ENCODE results near the gene ZNF680. TPM values are rescaled to one million over a fixed set of nuclear protein-coding genes. Genes with fewer than 3 reads are reported as not detected.

The ZNF680 gene
- total and polyA plus RNA-seq, 8 donors, result 2.6 to 8.4 (median 5.6) TPM

- no peaks in the 10 kb centered on the region for H3K4me1 ChIP-seq
- TF ChIP-seq CTCF (IDR thresholded peaks at IDR 0.05), result no peak
- H3K4me3 ChIP-seq, result no peak overlapping the region
- DNase-seq (no peak), FAIRE-seq (no peak), ATAC-seq (no peak)
- H3K36me3 ChIP-seq, result peaks cover 3 to 25% (median 6%) of the 10 kb centered on the region in 3 donors
- WGBS, 2 donors, result 98 to 99% methylated on average over 3 of the region's 3 CpGs
- H3K27me3 ChIP-seq, result no peaks in the 10 kb centered on the region
- no peak overlapping the region for H3K27ac ChIP-seq
- intact Hi-C loops (cut with DNase I), result no loop called here
- H3K9me3 ChIP-seq, result peaks cover 0 to 6% (median 3%) of the 10 kb centered on the region in 4 donors
Measured at GRCh38 chr7:64528770-64529169, 34.1 kb downstream of the ZNF680 start.

- peaks cover 0 to 5% (median 1%) of the 10 kb centered on the region in 4 donors for H3K9me3 ChIP-seq
- H3K36me3 ChIP-seq, result peaks cover 0 to 22% (median 5%) of the 10 kb centered on the region in 3 donors
Measured at GRCh38 chr7:64521409-64521984, 41.4 kb downstream of the ZNF680 start.

GRCh38 chr7:64516451-64516850 is 46.4 kb downstream of the ZNF680 start:
- ATAC-seq, result no peak
- Histone ChIP-seq H3K9me3 (no peaks in the 10 kb centered on the region), H3K27me3 (no peaks in the 10 kb centered on the region), H3K4me3 (no peak overlapping the region), H3K27ac (no peak overlapping the region), H3K36me3 (peaks cover 0 to under 1% (median 0%) of the 10 kb centered on the region in 3 donors), H3K4me1 (no peaks in the 10 kb centered on the region)
- WGBS, 2 donors, result 68 to 78% methylated on average over 2 of the region's 2 CpGs
- no peak for TF ChIP-seq CTCF (IDR thresholded peaks at IDR 0.05)
- no peak for DNase-seq
- no peak for FAIRE-seq
- intact Hi-C loops (cut with DNase I), result no loop called here

More at GRCh38 chr7:64521409-64521984, 41.4 kb downstream of the ZNF680 start:
- WGBS, 2 donors, result 98 to 99% methylated on average over 2 of the region's 2 CpGs
- Histone ChIP-seq H3K27ac (no peak overlapping the region), H3K4me1 (no peaks in the 10 kb centered on the region), H3K4me3 (no peak overlapping the region), H3K27me3 (no peaks in the 10 kb centered on the region)
- ATAC-seq (no peak), FAIRE-seq (no peak), DNase-seq (no peak)
- intact Hi-C loops (cut with DNase I), result no loop called here
- no peak for TF ChIP-seq CTCF (IDR thresholded peaks at IDR 0.05)

DNA sequence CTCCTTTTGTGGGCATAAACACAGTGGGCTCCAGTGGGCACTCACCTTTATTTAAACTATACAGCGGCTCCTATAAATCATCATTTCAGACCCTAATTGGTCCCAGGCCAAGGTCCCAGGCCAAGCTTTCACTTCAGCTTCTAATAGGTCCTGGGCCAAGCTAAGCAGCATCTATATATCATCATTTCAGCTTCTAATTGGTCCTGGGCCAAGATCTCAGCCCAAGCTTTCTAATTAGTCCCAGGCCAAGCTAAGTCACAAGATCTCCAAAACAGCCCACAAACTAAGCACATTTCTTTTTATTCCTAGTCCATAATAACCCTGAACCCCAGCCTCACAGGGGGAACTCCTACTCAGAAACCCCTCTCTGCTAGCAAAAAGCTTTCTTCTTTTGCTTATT is 47.1 kb downstream of the ZNF680 start:
- Histone ChIP-seq H3K27me3 (no peaks in the 10 kb centered on the region), H3K27ac (no peak overlapping the region), H3K4me3 (no peak overlapping the region), H3K4me1 (no peaks in the 10 kb centered on the region), H3K36me3 (no peaks in the 10 kb centered on the region), H3K9me3 (no peaks in the 10 kb centered on the region)
- TF ChIP-seq CTCF (IDR thresholded peaks at IDR 0.05), result no peak
- ATAC-seq, result no peak
- FAIRE-seq, result no peak
- WGBS, 2 donors, result 92 to 97% methylated on average over 1 of the region's 1 CpG
- no peak for DNase-seq
- intact Hi-C loops (cut with DNase I), result no loop called here

GRCh38 chr7:64515330-64515729 is 47.5 kb downstream of the ZNF680 start:
- no peak overlapping the region for H3K4me3 ChIP-seq
- no peaks in the 10 kb centered on the region for H3K36me3 ChIP-seq
- FAIRE-seq (no peak), ATAC-seq (no peak), DNase-seq (no peak)
- intact Hi-C loops (cut with DNase I), result no loop called here
- H3K27me3 ChIP-seq, result no peaks in the 10 kb centered on the region
- TF ChIP-seq CTCF (IDR thresholded peaks at IDR 0.05), result no peak
- H3K9me3 ChIP-seq, result no peaks in the 10 kb centered on the region
- H3K4me1 ChIP-seq, result no peaks in the 10 kb centered on the region
- no peak overlapping the region for H3K27ac ChIP-seq

Data from pancreas (tissue), 10 donors.